ENCODE data around the gene DAB1.

- TF ChIP-seq JUND (IDR thresholded peaks at IDR 0.05) (no peak), EZH2 (IDR thresholded peaks at IDR 0.05) (no peak), POLR2A (IDR thresholded peaks at IDR 0.05; ENCODE audit: borderline replicate concordance, extremely low read depth, insufficient read depth, insufficient read length) (no peak), FOSL1 (IDR thresholded peaks at IDR 0.05; ENCODE audit: low read depth) (no peak), SP1 (IDR thresholded peaks at IDR 0.05; ENCODE audit: low read depth) (no peak)
Observed at GRCh38 chr1:57160594-57160993, 263.3 kb downstream of the DAB1 start.

Data from HCT116 (cell line).